HuH-7.5 (cell line): ENCODE results near the gene FGR.
A peak's percentile ranks its signal among the peaks of the same experiment; 100 is the strongest.

ENCODE experiments used
- DNase-seq: peaks from one replicate; pipeline ENCODE4 v3.0.0; 2011; ENCODE audit warnings: low spot score

The FGR gene

DNA sequence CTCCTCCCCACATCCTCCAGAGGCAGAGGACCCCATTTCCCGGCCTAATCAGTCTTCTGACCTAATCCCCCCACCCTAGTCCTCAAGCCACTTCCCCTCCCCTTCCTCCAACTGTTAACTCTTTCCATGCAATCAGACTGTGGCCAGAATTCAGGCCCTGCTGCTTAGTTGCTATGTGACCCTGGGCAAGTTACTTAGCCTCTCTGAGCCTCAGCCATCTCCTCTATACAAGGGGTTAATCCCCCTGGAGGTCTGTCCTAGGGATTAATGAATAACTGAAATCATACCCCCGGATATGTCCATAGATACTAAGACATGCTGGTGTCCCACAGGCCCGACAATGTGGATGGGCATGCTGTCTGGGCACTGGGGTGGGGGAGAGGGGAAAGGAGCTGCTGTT lies 49.3 kb downstream of the FGR start:
- no peak for DNase-seq

DNA sequence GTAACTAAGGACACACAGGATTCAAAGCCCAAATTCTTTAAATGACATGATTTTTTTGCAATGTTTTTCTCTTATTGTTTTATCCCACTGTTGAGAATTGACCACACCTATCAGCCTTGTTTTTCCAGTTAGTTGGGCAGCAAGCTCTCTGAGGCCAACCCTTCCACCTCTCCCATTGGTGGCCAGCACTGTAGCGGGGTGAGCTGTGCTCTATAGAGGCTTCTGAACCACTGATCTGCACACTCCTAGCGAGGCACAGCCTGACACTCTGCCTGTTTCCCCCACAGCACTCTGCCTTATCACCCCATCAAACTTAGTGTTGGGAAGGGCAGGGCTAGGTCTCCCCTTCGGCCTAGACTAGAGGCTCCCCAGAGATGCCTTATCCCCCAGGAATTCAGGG lies 50.5 kb downstream of the FGR start:
- DNase-seq, result no peak

DNA sequence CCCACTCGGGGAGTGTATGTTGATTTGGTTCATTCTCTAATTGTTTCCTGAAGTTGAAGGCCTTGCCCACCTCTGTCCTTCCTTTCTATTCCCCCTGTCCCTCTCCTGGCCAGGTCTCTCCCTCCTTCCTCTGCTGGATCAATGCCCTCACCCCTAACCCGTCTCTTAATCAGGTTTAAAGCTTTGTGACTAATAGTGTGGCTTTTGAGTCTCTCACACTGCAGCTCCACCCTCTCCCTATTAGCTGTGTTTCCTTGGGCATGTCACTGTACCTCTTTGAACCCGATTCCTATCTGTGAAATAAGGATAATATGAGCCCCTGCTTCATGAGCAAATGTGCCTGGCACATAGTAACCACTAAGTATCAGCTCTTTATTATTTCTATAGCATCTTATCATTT lies 51.5 kb downstream of the FGR start:
- no peak for DNase-seq

DNA sequence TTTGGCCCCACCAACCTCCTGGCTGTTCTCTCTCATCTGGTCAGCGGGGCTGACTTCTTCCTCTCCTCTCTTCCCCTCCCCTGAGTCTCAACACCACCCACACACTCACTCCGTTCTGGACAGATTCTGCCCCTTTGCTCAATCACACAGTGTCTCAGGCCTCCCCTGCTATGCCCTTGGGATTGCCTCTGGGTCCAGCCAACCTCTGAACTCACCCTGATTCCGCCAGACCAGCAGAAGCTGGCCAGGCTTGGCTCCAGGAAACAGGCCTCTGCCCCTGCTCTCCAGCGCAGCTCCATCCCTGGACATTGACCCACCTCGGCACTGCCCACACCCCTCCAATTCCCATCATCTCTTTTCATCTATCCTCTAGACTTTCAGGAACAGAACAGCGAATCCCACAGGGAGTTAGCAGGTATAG lies 53.2 kb downstream of the FGR start:
- no peak for DNase-seq

DNA sequence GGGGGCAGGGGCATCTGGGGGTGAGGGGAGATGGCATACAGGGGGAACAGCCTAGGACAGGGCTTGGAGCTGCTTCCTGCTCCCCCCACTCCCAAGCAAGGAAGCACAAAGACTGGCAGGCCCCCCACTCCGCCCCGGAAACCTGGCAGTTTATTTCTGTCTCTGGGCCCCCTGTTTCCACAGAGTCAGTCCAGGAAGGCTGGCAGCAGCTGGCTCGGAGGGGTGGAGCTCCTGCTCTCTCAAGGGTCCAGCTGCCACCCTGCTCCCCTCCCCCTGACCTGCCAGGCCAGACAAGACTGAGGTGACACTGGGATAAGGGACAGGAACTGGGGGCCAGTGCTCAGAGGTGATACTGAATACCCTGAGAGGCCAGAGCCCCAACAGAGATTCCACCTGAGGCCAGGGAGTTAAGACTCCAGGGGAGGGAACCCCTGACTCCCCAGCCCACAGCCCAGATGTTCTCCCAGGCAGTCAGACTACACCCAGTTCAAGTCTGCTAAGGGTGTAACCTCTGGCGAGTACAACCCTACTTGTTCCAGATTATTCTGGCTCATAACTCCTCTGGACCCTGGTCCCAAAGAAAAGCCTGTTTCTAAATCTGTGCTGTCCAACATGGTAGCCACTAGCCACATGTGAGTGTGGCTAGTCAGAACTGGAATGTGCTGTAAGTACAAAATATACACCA lies 57.3 kb downstream of the FGR start:
- DNase-seq, result no peak

DNA sequence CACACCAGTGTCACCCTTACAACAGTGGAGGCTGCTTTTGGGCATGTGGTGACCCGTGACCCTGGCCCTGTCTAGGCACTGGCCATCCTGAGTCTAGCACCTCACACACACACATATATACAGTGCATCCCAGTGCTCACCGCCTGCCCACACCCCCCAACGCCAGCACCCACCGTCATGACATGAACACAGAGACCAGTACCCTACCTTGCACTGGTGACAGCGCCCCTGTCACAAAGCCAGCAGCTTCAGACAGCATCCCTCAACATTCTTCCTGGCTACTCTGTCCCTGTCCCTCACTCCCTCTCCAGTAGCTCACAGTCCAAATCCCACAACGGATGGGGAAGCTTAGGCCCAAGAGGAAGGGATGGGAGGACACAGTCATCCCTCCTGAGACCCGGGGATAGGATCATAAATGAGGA lies 58.2 kb downstream of the FGR start:
- DNase-seq, result no peak

DNA sequence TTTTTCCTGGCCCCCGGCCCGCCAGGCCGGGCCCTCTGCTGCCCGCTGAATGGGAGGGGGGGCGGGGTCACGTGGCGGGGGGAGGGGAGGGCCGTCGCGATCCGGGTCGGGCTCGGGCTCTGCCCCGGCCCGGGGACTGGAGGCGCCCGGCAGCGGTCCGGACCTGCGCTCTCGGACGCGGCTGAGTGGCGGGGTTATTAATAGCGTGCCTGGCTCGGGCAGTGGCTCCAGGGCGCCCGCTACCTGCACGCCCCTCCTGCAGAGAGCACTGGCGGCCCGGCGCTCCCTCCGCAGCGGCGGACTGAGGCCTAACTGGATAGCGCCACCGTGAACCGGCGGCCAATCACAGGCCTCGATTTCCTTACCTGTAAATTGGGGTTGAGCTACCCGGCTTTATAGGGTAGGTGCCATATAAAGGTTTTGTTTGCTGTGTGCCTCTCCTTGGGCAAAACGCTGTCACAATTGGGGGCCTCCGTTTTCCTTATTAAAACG lies 59.1 kb downstream of the FGR start:
- DNase-seq, result peak; percentile 85

DNA sequence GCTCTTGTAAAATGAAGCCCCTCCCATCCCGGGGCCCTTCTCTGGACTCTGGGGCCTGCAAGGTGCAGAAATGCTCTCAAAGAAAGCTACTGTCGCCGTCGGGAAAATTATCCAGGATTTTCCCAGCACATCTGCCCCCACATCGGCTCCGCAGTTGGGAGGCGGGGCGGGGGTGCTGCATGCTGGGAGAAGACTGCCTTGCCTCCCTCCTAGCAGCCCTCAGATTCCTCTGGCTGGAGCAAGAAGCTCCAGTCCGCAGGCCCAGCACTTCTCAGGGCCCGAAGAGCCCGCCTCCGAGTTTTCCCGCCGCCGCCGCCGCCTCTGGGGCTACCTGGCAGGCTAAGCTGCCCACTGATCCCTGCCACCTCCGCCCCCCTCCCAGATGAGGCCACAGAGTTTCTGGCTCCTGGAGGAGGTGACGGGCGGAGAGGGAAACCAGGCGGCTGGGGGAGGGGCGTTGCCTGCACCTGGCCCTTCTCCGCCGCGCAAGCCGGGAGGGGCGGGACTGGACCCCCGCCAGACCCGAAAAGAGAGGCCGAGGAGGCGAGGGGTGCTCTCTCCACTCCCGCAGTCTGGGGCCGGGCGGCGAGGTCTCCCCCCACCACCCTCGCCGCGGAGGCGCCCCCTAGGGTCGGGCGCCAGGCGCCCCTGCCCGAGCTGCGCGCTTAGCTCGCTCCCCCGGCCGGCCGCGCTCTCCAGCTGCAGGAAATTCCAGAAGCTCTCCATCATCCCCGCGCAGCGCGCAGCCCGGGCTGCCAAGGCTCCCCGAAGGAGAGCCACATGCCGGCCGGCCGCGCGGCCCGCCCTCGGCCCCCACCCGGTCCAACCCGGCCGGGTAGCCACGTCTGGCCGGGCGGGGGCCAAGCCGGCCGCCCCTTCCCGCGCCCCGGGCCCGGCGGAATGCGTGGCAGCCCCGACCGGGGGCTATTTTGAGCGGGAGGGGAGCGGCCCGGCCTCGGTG lies 59.8 kb downstream of the FGR start:
- peak; percentile 82 for DNase-seq

DNA sequence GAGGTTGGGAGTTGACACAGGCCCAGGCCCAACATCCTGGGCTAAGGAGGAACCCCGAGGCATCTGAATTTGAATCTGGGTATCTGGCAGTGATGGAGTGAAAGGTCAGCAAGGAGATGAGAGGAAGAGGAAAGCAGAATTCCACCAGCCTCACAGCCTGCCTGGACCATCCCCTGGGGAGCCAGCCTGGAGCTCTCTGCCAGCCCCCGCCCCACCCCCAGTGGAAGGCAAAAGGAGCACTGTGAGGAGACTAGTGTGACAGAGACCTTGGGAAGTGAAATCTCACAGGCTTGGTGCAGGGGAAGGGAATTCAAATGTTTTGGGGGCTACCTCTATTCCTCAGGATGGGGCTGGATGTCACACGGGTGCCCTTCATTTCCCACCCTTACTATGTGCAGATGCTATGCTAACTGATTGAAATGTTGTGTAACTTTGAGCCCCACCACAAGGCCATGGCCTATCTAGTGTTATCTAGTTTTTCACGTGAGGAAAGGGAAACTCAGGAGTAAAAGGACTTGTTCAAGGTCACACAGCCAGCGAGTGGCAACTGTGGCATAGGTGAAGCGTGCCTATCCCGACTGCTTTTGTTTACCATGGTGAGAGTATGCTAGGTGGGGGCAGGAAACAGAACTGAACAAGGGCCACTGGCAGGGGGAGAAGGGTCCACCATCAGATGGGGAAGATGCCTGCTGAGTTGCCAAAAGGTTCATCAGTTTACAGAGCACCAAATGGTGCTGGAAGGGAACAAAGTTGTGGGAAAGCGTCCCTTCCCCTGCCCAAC lies 60.8 kb downstream of the FGR start:
- no peak for DNase-seq

DNA sequence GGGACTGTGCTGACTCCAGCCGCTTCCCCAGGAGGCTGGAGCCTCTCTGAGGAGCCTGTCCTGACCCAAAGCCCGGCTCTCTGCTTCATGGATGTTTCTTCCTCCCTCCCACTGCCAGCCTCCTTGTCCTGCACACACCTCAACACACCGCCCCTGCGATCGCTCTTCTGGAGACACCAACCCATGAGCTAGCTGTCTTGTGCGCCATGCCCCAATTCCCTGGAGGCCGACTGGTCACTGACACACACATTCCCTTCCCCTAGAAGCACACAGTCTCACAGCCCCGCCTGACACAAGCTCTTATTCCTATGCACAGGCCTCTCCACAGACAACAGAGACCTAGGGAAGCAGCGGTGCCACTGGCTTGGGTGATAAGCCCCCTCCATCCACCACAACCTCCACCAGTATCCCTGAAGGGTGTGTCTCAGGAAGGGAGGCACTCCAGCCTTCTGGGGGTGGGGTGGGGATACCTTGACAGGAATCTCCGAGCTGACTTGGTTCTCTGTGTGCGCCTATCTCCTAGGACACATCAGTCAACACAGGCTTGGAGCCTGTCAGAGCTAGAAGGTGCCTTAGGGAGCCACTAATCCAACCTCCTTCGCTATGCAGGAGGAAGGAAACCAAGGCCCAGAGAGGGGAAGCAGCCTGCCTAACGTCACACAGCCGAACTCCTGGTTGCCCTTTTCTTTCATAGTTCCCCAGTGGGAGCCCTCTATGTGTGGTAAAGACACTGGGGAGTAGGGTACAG lies 62.1 kb downstream of the FGR start:
- DNase-seq, result no peak

DNA sequence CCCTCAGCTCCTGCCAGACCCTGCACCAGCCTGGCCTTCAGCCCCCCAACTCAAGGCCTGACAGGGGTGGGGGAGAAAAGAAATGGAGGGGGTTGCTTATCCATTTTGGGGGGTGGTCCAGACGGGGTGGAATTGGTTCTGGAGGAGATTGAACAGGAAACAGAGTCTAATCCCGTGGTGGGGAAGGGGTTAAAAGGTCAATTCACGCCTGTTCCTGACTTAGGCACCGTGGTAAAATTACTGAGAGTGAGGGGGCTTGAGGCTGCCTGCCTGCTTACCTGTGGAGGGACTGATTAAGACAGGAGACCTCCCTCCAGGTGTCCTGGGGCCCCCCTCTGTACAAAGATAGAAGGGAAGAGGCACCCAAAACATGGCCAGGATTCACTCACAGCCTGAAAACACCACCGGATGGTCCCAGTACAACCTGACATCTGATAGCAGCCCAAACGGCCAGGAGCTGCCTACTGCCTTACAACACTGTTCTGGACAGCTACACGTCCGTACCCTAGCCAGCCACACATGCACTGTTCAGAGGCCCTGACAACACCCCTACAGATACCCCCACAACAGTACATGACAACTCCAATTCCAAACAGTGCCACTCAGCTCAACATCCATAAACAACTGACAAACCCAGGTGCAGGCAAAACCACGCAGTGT lies 62.8 kb downstream of the FGR start:
- DNase-seq, result no peak

DNA sequence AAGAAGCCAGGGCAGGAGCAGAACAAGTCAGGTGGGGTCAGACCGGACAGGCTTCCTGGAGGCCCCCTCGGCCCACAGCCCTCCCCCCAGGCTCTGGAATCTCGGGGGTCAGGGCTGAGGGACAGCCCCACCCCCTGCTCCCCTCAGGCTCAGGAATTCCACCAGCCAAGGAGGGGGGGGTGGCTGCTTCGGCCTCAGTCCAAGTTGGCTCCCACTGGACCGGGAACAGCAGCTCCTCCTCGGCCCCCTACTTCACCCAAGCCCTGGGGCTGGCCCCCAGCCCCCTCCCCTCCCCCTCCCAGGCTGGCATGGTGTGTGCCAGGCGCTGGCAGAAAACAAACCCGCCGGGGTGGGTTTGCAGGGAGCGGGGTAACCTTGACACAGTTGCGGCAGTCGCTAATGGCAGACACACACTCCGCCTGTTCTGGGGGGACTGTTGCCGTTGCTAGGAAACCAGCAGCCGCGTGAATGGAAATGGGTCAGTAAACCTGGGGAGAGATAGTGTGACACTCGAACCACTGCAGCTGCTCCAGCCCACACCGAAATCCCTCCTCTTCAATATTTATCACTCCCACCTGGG lies 63.5 kb downstream of the FGR start:
- DNase-seq, result no peak

DNA sequence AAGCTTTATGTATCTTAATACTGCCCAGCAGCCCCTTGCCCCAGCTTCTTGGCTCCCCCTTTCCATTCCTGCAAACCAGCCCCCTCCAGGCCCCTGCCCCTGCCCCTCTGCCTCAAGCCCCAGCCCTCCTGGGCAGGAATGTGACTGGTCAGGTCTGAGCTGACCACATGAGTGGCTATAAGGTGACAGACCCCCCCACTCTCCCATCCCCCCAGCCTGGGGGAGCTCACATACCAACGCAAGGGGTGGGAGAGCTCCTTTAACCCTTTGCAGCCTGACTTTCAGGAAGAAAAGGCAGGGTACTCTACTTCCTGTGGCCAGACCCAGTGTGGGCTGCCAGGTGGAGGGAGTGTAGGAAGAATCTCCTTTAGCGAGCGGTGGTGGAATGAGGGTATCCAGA lies 64.2 kb downstream of the FGR start:
- DNase-seq, result no peak

DNA sequence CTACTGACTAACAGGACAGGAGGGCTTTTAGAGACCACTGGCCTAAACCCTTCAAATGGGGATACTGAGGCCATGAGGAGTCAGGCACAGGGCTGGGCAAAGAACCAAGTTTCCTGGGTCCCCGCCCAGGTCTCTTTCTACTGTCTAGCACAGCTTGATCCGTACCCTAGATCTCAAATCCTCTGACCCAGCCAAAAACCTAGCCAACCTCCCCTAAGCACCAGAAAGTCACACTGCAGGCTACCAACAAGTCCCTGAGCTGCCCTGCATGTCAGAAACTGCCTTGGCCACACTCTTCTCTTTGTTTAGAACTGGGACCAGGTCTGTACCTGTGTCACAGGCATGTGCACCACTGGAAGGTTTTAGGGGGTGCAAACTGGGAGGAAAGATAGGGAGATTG lies 64.6 kb downstream of the FGR start:
- no peak for DNase-seq

DNA sequence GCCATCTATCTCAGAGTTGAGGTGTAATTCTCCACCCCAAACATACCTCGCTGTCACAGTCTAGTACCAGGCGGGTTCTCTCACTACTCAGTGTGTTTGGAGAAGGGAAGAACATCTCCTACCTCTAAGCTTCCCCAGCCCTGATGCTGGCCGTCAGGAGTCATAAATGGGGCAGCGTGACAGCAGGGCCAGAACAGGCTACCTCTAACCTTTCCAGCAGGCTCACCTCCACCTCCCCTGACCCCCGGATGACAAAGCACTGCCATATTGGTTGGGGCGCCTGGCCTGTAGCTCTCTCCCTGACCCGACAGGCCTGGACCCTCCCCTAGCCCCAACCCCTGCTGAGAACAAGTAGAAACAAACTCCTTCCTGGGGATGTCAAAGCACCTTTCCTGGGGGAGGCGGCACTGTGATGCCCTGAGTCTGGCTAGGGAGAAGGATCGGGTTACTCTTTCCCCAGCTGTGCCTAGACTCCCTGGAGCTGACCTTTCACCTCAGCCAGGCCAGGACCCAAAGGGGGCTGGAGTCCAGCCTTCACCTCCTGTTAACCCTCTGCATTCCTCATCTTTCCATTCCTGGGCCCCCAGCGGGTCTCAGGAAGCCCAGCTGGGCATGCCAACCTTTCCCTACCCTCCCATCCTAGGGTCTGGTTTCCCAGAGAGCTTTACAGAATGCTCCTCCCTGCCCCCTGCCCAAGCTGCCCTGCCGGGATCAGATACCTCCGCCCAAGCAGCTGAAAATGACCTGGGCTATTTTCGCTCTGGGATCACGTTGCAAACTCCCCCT lies 65.3 kb downstream of the FGR start:
- DNase-seq, result no peak

DNA sequence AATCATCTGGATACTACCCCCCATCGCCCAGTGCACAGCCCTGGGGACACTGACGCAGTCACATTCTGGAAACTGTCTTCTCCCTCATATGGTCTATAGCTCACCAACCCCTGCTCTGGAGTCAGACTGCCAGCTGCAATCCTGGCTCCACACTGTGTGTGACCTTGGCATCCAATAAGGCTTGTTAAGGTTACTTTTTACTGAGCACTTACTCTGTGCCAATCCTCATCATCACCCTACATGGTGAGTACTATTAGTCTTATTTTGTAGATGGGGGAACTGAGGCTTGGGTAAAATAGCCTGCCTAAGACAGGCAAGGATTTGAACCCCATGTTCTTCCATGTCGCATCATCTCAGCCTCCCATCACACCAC lies 65.9 kb downstream of the FGR start:
- DNase-seq, result no peak

DNA sequence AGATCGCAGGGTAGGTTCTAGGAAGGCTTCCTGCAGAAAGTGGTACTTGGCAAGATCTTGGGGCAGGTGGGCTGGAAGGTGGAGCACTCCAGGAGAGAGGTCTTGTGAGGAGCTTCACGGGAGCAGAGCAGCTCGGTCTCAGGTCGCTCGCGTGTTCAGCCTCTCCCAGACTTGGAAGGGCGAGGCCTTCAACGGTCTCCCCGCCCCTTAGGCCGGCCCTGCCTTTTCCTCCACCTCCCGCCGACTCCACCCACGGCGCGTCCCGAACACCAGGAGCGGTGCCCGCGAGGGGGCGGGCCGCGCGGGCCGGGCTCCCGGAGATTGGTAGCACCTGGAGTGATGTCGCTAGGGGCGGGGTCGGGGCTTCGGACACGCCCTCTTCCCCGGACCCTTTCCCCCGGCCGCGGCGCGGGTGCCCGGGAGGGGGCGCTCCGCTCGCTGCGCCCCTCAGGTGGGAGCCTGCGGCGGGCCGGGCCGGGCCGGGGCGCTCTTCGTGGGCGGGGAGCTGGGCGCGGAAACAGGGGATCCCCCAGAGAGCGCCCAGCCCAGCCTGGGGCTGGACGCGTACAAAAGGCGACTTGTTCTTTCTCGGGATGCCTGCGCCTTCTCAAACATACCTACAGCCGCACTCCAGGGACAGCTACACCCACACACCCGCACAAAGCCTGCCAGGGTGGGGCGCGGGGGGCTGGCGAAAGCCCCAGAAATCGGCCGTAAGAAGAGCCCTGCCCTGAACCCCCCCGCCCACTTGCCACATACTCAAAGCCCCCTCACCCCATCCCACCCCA lies 66.5 kb downstream of the FGR start:
- peak; percentile 97 for DNase-seq

DNA sequence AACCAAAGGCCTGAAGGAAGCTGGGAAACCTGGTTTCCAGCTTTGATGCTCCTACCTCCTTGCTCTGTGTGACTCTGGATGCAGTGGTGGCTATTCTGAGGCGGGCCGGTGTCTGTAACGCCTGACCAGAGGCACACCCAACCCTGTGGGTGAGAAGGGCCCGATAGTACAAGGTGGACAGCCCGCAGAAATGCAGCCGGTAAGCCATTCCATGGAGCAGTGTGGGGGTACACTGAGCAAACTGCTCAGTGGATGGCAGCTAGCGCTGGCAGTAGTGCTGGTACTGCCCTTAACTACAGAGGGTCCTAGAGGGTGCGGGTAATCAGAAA lies 67.0 kb downstream of the FGR start:
- DNase-seq, result no peak

DNA sequence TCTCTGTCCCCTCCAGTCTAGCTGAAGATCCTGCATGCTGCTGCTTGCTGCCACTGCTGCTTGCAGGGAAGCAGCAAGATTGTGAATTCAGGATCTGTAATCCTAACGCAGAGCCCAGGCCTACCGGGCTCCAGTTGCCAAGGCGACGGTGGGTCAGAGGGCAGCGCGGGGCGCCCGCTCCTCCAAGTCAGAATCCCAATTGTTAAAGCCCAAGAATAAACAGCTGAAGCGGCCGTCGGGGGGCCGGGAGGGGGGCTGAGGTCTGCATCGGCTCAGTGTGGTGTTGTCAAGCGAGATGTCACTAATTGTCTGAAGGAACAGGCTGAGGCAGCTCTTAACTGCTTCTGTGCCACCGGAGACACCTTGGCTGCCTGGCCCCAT lies 67.8 kb downstream of the FGR start:
- no peak for DNase-seq
